ENCODE data around the gene CMSS1. TPM values are rescaled to one million over a fixed set of nuclear protein-coding genes. Genes with fewer than 3 reads are reported as not detected.

Gene CMSS1
- total RNA-seq, 1 experiment from 2014 or later = 70.6 TPM

DNA sequence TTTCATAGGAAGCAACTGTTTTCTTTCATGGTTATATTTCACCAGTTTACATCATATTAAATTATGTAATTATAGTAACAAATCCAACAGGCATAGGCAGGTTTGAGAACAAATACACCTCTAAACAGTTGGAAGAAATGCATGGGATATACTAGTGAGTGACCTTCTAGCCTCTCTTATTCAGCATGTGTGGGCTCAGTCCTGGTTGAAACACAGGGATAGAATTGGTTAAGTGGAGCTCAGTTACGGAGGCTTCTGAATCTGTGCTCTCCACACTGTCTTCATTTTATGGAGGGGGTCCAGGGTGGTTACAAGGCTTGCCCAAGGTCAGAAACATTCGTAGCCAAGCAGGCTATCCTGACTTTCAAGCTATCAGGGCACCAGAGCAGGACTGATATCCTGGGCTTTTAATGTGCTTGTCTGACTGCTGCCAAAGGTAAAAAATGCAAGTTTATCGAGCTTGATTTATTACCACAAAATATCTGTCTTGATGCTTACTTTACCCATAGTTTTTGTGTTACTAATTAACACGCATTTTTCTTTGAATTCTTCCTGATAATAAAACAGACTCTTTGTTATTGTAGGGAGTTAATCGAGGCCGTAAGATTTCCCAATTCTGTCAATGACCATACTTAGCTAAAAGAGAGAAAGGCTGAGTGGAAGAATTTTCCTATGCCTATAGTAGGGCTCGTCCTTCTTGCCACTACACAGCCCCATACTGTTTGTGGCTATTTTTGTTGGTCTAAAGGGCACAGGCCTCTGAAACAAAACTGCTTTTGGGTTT, 207.1 kb downstream of the CMSS1 start:
- H3K4me1 Mint-ChIP-seq = no peaks in the 10 kb centered on the region
- ChIA-PET POLR2A (no interaction called here), CTCF (no interaction called here)
- no peak overlapping the region for H3K4me3 Mint-ChIP-seq
- no peak overlapping the region for H3K27ac Mint-ChIP-seq
- TF ChIP-seq ZBTB43 (CRISPR knock-in tag; IDR thresholded peaks at IDR 0.05) (no peak), ZNF232 (CRISPR knock-in tag; IDR thresholded peaks at IDR 0.05) (no peak), NFATC4 (CRISPR knock-in tag; IDR thresholded peaks at IDR 0.05) (no peak), CDX4 (CRISPR knock-in tag; IDR thresholded peaks at IDR 0.05; ENCODE audit: borderline replicate concordance) (no peak), PRDM15 (CRISPR knock-in tag; IDR thresholded peaks at IDR 0.05) (no peak), ZNF532 (CRISPR knock-in tag; IDR thresholded peaks at IDR 0.05; ENCODE audit: borderline replicate concordance) (no peak), ZNF138 (CRISPR knock-in tag; conservative IDR thresholded peaks at IDR 0.05) (no peak), ZNF425 (CRISPR knock-in tag; conservative IDR thresholded peaks at IDR 0.05) (no peak), SMAD3 (CRISPR knock-in tag; IDR thresholded peaks at IDR 0.05; ENCODE audit: borderline replicate concordance) (no peak), ESRRA (CRISPR knock-in tag; IDR thresholded peaks at IDR 0.05; ENCODE audit: borderline replicate concordance) (no peak), ZNF317 (CRISPR knock-in tag; IDR thresholded peaks at IDR 0.05; ENCODE audit: borderline replicate concordance, low read depth) (no peak), NFYB (CRISPR knock-in tag; conservative IDR thresholded peaks at IDR 0.05; ENCODE audit: low read depth) (no peak), ZNF396 (CRISPR knock-in tag; IDR thresholded peaks at IDR 0.05; ENCODE audit: borderline replicate concordance) (no peak), FOXJ3 (CRISPR knock-in tag; IDR thresholded peaks at IDR 0.05; ENCODE audit: borderline replicate concordance) (no peak), NFE2L1 (CRISPR knock-in tag; IDR thresholded peaks at IDR 0.05) (no peak), ETV6 (CRISPR knock-in tag; IDR thresholded peaks at IDR 0.05) (no peak), IRF2 (CRISPR knock-in tag; IDR thresholded peaks at IDR 0.05; ENCODE audit: borderline replicate concordance, low read depth) (no peak), ZBTB21 (CRISPR knock-in tag; IDR thresholded peaks at IDR 0.05; ENCODE audit: borderline replicate concordance) (no peak)
- TF ChIP-seq, protein P1, sequence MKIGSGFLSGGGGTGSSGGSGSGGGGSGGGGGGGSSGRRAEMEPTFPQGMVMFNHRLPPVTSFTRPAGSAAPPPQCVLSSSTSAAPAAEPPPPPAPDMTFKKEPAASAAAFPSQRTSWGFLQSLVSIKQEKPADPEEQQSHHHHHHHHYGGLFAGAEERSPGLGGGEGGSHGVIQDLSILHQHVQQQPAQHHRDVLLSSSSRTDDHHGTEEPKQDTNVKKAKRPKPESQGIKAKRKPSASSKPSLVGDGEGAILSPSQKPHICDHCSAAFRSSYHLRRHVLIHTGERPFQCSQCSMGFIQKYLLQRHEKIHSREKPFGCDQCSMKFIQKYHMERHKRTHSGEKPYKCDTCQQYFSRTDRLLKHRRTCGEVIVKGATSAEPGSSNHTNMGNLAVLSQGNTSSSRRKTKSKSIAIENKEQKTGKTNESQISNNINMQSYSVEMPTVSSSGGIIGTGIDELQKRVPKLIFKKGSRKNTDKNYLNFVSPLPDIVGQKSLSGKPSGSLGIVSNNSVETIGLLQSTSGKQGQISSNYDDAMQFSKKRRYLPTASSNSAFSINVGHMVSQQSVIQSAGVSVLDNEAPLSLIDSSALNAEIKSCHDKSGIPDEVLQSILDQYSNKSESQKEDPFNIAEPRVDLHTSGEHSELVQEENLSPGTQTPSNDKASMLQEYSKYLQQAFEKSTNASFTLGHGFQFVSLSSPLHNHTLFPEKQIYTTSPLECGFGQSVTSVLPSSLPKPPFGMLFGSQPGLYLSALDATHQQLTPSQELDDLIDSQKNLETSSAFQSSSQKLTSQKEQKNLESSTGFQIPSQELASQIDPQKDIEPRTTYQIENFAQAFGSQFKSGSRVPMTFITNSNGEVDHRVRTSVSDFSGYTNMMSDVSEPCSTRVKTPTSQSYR (CRISPR knock-in tag; IDR thresholded peaks at IDR 0.05) = no peak
- no peak for ATAC-seq
- no peak for DNase-seq (ENCODE audit: low spot score)
- no peaks in the 10 kb centered on the region for H3K36me3 Mint-ChIP-seq
- H3K27me3 Mint-ChIP-seq (ENCODE audit: low read depth) = no peaks in the 10 kb centered on the region
- H3K9me3 Mint-ChIP-seq = no peaks in the 10 kb centered on the region
